Stimulated activated CD4-positive, alpha-beta T cell treated with anti-CD3 and anti-CD28 coated beads, TNF-alpha, amount 100 ng/mL, for 24 hours (primary cell): ENCODE measurements around the gene CNIH1.
A peak's percentile ranks its signal among the peaks of the same experiment; 100 is the strongest.
"Not testable (repeated sequence)": the region's sequence is repeated elsewhere in the genome, so short reads cannot be mapped to it uniquely, and the experiment has no call there.

Experiments used
- DNase-seq, 3 experiments: peaks; one replicate each; pipeline ENCODE4 v3.0.0-alpha.2; 2020; ENCODE audit warnings: low read depth in 3 of 3

CNIH1 gene

GRCh38 chr14:54467280-54467679 is 26.1 kb upstream of the CNIH1 start:
- DNase-seq = no peak

- no peak for DNase-seq
Observed at GRCh38 chr14:54465654-54466053, 24.5 kb upstream of the CNIH1 start.

GRCh38 chr14:54462048-54462447 is 20.9 kb upstream of the CNIH1 start:
- DNase-seq = no peak

DNA sequence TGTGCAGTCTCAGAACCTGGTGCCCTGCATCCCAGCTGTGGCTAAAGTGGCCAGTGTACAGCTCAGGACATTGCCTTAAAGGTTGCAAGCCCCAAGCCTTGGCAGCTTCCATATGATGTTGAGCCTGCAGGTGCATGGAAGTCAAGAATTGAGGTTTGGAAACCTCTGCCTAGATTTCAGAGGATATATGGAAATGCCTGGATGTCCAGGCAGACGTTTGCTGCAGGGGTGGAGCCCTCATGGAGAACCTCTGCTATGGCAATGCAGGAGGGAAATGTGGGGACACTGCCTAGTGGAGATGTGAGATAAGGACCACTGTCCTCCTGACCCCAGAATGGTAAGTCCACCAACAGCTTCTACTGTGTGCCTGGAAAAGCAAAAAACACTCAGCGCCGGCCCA is 17.9 kb upstream of the CNIH1 start:
- no peak for DNase-seq

DNA sequence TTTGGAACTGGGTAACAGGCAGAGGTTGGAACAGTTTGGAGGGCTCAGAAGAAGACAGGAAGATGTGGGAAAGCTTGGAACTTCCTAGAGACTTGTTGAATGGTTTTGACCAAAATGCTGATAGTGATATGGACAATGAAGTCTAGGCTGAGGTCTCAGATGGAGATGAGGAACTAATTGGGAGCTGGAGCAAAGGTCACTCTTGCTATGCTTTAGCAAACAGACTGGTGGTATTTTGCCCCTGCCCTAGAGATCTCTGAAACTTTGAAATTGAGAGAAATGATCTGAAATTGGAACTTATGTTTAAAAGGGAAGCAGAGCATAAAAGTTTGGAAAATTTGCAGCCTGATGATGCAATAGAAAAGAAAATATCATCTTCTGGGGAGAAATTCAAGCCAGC is 17.4 kb upstream of the CNIH1 start:
- DNase-seq = not testable (repeated sequence)

- no peak for DNase-seq
Observed at GRCh38 chr14:54457609-54457996, 16.4 kb upstream of the CNIH1 start.

- not testable (repeated sequence) for DNase-seq
Observed at GRCh38 chr14:54456820-54457608, 15.8 kb upstream of the CNIH1 start.

DNA sequence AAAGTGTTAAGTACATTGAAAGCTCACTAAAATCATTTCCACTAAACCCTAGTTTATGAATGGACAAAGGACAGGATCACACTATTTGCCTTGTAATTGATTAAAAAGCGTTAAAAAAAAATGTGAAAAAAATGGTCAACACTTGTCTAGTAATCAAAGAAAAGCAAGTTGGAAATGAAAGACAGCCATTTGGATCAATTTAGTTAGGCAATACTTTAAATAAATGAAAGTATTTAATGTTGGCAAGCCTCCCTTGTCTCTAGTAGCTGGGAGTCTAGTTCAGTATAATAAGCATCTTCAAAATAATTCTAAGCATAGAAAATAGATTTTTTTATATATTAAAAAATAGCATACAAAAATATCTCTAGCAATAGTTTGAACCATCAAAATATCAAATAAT is 14.2 kb upstream of the CNIH1 start:
- no peak for DNase-seq

GRCh38 chr14:54453990-54454389 is 12.8 kb upstream of the CNIH1 start:
- not testable (repeated sequence) for DNase-seq

GRCh38 chr14:54453252-54453651 is 12.1 kb upstream of the CNIH1 start:
- no peak for DNase-seq

GRCh38 chr14:54451961-54452360 is 10.8 kb upstream of the CNIH1 start:
- no peak for DNase-seq

DNA sequence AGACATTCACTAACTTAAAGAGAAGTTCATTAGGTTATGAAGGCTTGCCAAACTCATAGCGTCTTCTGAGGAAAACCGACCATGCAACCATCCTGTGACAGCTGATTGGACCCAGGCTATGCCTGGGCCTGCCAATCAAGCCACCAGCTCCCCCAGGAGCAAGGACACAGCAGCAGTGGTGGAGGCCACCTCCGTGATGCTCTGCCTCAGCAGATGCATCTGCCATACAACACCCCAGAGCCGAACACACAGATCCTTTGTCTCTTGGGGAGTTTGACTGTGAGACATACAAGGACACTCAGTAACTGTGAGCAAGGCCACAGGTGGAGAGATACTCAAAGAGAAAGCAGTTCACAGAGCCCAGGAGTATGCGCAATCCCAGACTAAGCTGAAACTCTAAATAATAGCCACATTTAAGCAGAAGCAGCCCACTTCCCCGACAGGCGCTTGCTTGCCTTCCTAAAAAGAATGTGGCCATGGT is 10.0 kb upstream of the CNIH1 start:
- no peak for DNase-seq

GRCh38 chr14:54450535-54450934 is 9.4 kb upstream of the CNIH1 start:
- no peak for DNase-seq

GRCh38 chr14:54447231-54447692 is 6.1 kb upstream of the CNIH1 start:
- DNase-seq = no peak

- DNase-seq = no peak
Observed at GRCh38 chr14:54446161-54446693, 5.1 kb upstream of the CNIH1 start.

- no peak for DNase-seq
Observed at GRCh38 chr14:54444681-54445080, 3.5 kb upstream of the CNIH1 start.

DNA sequence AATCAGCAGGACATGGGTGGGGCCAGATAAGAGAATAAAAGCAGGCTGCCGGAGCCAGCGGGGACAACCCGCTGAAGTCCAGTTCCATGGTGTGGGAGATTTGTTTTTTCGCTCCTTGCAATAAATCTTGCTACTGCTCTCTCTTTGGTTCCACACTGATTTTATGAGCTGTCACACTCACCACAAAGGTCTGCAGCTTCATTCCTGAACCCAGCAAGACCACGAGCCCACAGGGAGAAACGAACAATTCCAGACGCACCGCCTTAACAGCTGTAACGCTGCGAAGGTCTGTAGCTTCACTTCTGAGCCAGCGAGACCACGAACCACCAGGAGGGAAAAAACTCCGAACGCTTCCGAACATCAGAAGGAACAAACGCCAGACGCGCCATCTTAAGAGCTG is 2.8 kb upstream of the CNIH1 start:
- no peak for DNase-seq

DNA sequence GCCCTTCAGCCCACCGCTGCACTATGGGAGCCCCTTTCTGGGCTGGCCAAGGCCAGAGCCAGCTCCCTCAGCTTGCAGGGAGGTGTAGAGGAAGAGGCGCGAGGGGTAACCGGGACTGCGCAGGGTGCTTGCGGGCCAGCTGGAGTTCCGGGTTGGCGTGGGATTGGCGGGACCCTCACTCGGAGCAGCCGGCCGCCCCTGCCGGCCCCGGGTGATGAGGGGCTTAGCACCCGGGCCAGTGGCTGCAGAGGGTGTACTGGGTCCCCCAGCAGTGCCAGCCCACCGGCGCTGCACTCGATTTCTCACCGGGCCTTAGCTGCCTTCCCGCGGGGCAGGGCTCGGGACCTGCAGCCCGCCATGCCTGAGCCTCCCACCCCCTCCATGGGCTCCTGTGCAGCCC is 1.8 kb upstream of the CNIH1 start:
- DNase-seq = not testable (repeated sequence)

- no peak for DNase-seq
Observed at GRCh38 chr14:54440476-54440872, 700 bp downstream of the CNIH1 start.

DNA sequence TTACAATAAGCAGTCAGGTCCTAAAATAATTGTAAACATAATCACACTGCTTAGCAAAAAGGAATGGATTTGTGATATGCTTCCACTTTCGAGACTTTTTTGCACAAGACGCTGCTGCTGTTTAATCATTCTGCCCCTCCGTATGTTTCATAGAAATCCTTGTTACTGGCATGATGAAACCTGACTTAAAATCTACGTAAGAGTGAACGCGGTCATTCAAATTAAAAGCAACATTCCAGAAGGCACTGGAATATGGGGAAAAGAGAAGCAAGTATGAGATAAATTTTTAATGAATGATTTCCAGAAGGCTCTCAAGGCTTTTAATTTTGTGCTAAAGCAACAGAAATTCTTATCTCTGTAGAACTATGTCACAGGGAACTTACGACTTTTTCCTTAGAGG is 1.1 kb downstream of the CNIH1 start:
- DNase-seq = no peak

DNA sequence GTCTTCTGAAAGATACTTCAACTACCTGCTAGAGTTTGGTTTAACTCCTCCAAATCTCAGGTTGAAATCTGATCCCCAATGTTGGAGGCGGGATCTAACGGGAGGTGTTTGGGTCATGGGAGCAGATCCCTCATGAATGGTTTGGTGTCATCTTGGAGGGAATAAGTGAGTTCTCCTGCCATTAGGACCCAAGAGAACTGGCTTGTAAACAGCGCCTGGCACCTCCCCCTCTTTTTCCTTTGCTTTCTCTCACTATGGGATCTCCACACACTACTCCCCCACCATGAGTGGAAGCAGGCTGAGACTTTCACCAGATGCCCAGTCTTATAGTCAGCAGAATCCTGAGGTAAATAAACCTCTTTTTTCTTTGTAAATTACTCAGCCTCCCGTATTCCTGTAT is 2.5 kb downstream of the CNIH1 start:
- no peak for DNase-seq

DNA sequence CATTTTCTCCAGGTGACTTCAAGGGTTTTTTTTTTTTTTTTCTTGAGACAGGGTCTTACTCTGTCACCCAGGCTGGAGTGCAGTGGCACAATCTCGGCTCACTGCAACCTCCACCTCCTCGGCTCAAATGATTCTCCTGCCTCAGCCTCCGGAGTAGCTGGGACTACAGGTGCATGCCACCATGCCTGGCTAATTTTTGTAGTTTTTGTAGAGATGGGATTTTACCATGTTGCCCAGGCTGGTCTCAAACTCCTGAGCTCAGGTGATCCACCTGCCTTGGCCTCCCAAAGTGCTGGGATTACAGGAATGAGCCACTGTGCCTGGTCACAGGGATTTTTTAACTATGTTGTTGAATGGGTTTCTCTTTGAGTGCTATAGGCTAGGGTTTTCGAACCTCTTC is 3.2 kb downstream of the CNIH1 start:
- DNase-seq = not testable (repeated sequence)

GRCh38 chr14:54435500-54435981 is 5.6 kb downstream of the CNIH1 start:
- DNase-seq = peak in 1 of 3 experiments; percentile 3
